Measurements from ENCODE around the gene CCM2. TPM values are rescaled to one million over a fixed set of nuclear protein-coding genes. Genes with fewer than 3 reads are reported as not detected.

The CCM2 gene
- total RNA-seq, 1 experiment from 2014 or later = 62.9 TPM

- intact Hi-C loops (cut with micrococcal nuclease; ENCODE audit: unreplicated experiment) = no loop called here
- CTCF ChIA-PET = interaction anchor here (0.8 to 1.3 kb wide), 2 partner anchors 10 to 14 kb away, joined by 3 to 6 read pairs; no protein-coding TSS in a partner anchor
These were observed 37.3 kb upstream of the CCM2 start for GRCh38 chr7:44962483-44963251.

GRCh38 chr7:44963364-44964290, 36.4 kb upstream of the CCM2 start:
- peak overlapping the region; percentile 68 for H3K4me3 Mint-ChIP-seq (ENCODE audit: low read depth, unreplicated experiment)
- H3K27ac Mint-ChIP-seq (ENCODE audit: unreplicated experiment) = no peak overlapping the region
- no TSS peak for BruUV-seq (replicated peaks)
- H3K4me1 Mint-ChIP-seq (ENCODE audit: low read depth, unreplicated experiment) = no peaks in the 10 kb centered on the region
- no peaks in the 10 kb centered on the region for H3K9me3 Mint-ChIP-seq (ENCODE audit: low read depth, unreplicated experiment)
- no peak for DNase-seq
- H3K36me3 Mint-ChIP-seq (ENCODE audit: insufficient read depth, unreplicated experiment) = no peaks in the 10 kb centered on the region
- TF ChIP-seq CTCF (IDR thresholded peaks at IDR 0.05; ENCODE audit: unreplicated experiment) = no peak
- intact Hi-C loops (cut with micrococcal nuclease; ENCODE audit: unreplicated experiment) = loop anchor here (1.0 kb wide), 1 partner anchor 375 kb away; no protein-coding TSS in a partner anchor
- H3K27me3 Mint-ChIP-seq (ENCODE audit: unreplicated experiment) = peaks cover 22% of the 10 kb centered on the region
- CTCF ChIA-PET = interaction anchor here (0.8 to 2.1 kb wide), 4 partner anchors 9 to 51 kb away, joined by 3 to 6 read pairs (median 4); no protein-coding TSS in a partner anchor

More at GRCh38 chr7:44962483-44963251, 37.3 kb upstream of the CCM2 start:
- Mint-ChIP-seq H3K27me3 (ENCODE audit: unreplicated experiment) (peaks cover 22% of the 10 kb centered on the region), H3K27ac (ENCODE audit: unreplicated experiment) (no peak overlapping the region), H3K36me3 (ENCODE audit: insufficient read depth, unreplicated experiment) (no peaks in the 10 kb centered on the region), H3K9me3 (ENCODE audit: low read depth, unreplicated experiment) (no peaks in the 10 kb centered on the region), H3K4me3 (ENCODE audit: low read depth, unreplicated experiment) (peak overlapping the region; percentile 68), H3K4me1 (ENCODE audit: low read depth, unreplicated experiment) (no peaks in the 10 kb centered on the region)
- peak; percentile 65 for DNase-seq
- TF ChIP-seq CTCF (IDR thresholded peaks at IDR 0.05; ENCODE audit: unreplicated experiment) = no peak
- BruUV-seq (replicated peaks) = no TSS peak

GRCh38 chr7:44964384-44964830, 35.6 kb upstream of the CCM2 start:
- BruUV-seq (replicated peaks) = no TSS peak
- no peak overlapping the region for H3K27ac Mint-ChIP-seq (ENCODE audit: unreplicated experiment)
- TF ChIP-seq CTCF (IDR thresholded peaks at IDR 0.05; ENCODE audit: unreplicated experiment) = peak; percentile 43
- peaks cover 19% of the 10 kb centered on the region for H3K27me3 Mint-ChIP-seq (ENCODE audit: unreplicated experiment)
- DNase-seq = no peak
- H3K4me1 Mint-ChIP-seq (ENCODE audit: low read depth, unreplicated experiment) = no peaks in the 10 kb centered on the region
- CTCF ChIA-PET = interaction anchor here (0.6 to 2.1 kb wide), 3 partner anchors 8 to 798 kb away, joined by 3 to 6 read pairs (median 3); no protein-coding TSS in a partner anchor
- H3K9me3 Mint-ChIP-seq (ENCODE audit: low read depth, unreplicated experiment) = no peaks in the 10 kb centered on the region
- intact Hi-C loops (cut with micrococcal nuclease; ENCODE audit: unreplicated experiment) = loop anchor here (1.0 kb wide), 1 partner anchor 376 kb away; no protein-coding TSS in a partner anchor
- H3K36me3 Mint-ChIP-seq (ENCODE audit: insufficient read depth, unreplicated experiment) = no peaks in the 10 kb centered on the region
- H3K4me3 Mint-ChIP-seq (ENCODE audit: low read depth, unreplicated experiment) = no peak overlapping the region

GRCh38 chr7:44964831-44965440, 35.1 kb upstream of the CCM2 start:
- no peak for TF ChIP-seq CTCF (IDR thresholded peaks at IDR 0.05; ENCODE audit: unreplicated experiment)
- DNase-seq = no peak
- peaks cover 13% of the 10 kb centered on the region for H3K27me3 Mint-ChIP-seq (ENCODE audit: unreplicated experiment)
- intact Hi-C loops (cut with micrococcal nuclease; ENCODE audit: unreplicated experiment) = loop anchor here (1.0 kb wide), 1 partner anchor 377 kb away; no protein-coding TSS in a partner anchor
- no peaks in the 10 kb centered on the region for H3K4me1 Mint-ChIP-seq (ENCODE audit: low read depth, unreplicated experiment)
- H3K36me3 Mint-ChIP-seq (ENCODE audit: insufficient read depth, unreplicated experiment) = no peaks in the 10 kb centered on the region
- H3K9me3 Mint-ChIP-seq (ENCODE audit: low read depth, unreplicated experiment) = no peaks in the 10 kb centered on the region
- H3K27ac Mint-ChIP-seq (ENCODE audit: unreplicated experiment) = no peak overlapping the region
- CTCF ChIA-PET = interaction anchor here (0.6 to 2.1 kb wide), 3 partner anchors 8 to 799 kb away, joined by 3 to 6 read pairs (median 3); no protein-coding TSS in a partner anchor
- H3K4me3 Mint-ChIP-seq (ENCODE audit: low read depth, unreplicated experiment) = no peak overlapping the region
- BruUV-seq (replicated peaks) = no TSS peak
